ENCODE measurements around the gene RNF17. TPM values are rescaled to one million over a fixed set of nuclear protein-coding genes. Genes with fewer than 3 reads are reported as not detected.

Gene RNF17
- total and polyA plus RNA-seq, 2 donors (not counting 3 experiments of a cell fraction or from before 2014, with no cell fraction given), result 0.30 TPM; not detected in 1

DNA sequence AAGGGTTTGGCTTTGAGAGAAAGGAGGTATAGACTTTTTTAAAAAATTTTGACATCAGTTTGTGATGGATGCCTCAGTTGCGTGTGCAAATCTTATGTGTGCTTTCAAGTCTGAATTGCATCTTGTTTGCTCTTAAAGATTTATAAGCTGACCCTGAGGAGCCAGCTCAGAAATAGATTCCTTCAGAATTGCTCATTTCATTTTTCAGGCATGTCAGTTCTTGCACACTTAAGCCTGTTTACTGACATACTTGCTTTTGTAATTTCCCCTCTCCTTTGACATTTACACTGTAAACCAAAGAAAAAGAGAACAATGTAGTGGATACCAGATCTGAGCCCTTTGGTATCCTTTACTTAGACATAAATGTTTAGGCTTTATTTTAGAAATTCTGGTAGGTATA, 87.6 kb downstream of the RNF17 start:
- H3K4me3 ChIP-seq (replicated peaks in 1 of 3; ENCODE audit: insufficient read depth in 1 of 3, low read depth in 1 of 3, low read length in 3 of 3), result no peak overlapping the region
- H4K20me1 ChIP-seq (replicated peaks; ENCODE audit: control insufficient read depth, extremely low read depth, insufficient read depth, low read length), result no peaks in the 10 kb centered on the region
- peaks cover 0 to 6% of the 10 kb centered on the region in 2 experiments for H3K27me3 ChIP-seq (ENCODE audit: control insufficient read depth in 2 of 2, insufficient read depth in 2 of 2, low read length in 2 of 2)
- H3K9me3 ChIP-seq (replicated peaks; ENCODE audit: control insufficient read depth, insufficient read depth, low read length), result no peaks in the 10 kb centered on the region
- H3K79me2 ChIP-seq (ENCODE audit: control insufficient read depth, insufficient read depth, low read length), result no peaks in the 10 kb centered on the region
- H3K4me1 ChIP-seq (ENCODE audit: control insufficient read depth, extremely low read depth, insufficient read depth, low read length), result no peaks in the 10 kb centered on the region
- no peaks in the 10 kb centered on the region for H3K9me1 ChIP-seq (replicated peaks; ENCODE audit: control insufficient read depth, extremely low read depth, insufficient read depth, low read length)
- DNase-seq (ENCODE audit: low read depth, low spot score) (no peak), FAIRE-seq (no peak)
- intact Hi-C loops (cut with micrococcal nuclease), result no loop called here
- no peak overlapping the region for H3K27ac ChIP-seq (ENCODE audit: insufficient read depth, low read depth, low read length)
- no peaks in the 10 kb centered on the region for H3K36me3 ChIP-seq (ENCODE audit: control insufficient read depth in 2 of 2, extremely low read depth in 1 of 2, insufficient read depth in 2 of 2, low read length in 2 of 2)
- no peak overlapping the region for H2AFZ ChIP-seq (ENCODE audit: low read depth, low read length)
- ChIA-PET POLR2A (no interaction called here), CTCF (interaction anchor here (1.2 kb wide), 1 partner anchor 15 kb away, joined by 3 read pairs; no protein-coding TSS in a partner anchor)
- no peak overlapping the region for H3K4me2 ChIP-seq (ENCODE audit: insufficient read depth, low read length)
- dilution Hi-C loops (cut with MboI; ENCODE audit: extremely low pct_ligation_motif_present, low sequenced_read_pairs), result no loop called here
- TF ChIP-seq, protein P1, sequence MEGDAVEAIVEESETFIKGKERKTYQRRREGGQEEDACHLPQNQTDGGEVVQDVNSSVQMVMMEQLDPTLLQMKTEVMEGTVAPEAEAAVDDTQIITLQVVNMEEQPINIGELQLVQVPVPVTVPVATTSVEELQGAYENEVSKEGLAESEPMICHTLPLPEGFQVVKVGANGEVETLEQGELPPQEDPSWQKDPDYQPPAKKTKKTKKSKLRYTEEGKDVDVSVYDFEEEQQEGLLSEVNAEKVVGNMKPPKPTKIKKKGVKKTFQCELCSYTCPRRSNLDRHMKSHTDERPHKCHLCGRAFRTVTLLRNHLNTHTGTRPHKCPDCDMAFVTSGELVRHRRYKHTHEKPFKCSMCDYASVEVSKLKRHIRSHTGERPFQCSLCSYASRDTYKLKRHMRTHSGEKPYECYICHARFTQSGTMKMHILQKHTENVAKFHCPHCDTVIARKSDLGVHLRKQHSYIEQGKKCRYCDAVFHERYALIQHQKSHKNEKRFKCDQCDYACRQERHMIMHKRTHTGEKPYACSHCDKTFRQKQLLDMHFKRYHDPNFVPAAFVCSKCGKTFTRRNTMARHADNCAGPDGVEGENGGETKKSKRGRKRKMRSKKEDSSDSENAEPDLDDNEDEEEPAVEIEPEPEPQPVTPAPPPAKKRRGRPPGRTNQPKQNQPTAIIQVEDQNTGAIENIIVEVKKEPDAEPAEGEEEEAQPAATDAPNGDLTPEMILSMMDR (IDR thresholded peaks at IDR 0.05; ENCODE audit: extremely low read depth in 1 of 2, insufficient read depth in 1 of 2, low read depth in 1 of 2, low read length in 2 of 2), result no peak
- BruUV-seq (replicated peaks), result no TSS peak
- H3K9ac ChIP-seq (replicated peaks; ENCODE audit: extremely low read depth, insufficient read depth, low read length), result no peak overlapping the region

DNA sequence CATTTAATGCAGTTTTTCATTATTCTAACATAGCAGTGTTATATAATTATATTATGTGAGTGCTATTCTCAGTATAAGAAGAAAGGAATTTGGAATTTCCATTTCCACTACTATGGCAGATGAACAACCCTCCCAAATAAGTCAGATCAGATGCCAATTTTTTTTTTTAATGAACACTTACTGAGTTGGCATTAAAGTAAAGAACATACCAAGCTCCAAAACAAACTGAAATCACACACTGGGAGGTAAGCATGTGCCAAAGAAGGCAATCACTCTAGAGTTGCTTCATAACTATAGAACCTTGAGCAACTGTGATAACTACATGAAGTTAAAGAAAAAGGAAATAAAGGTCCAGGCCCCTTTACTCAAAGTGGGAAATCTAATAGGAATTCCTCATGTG, 90.3 kb downstream of the RNF17 start:
- Histone ChIP-seq H3K27ac (ENCODE audit: insufficient read depth, low read depth, low read length) (no peak overlapping the region), H3K79me2 (ENCODE audit: control insufficient read depth, insufficient read depth, low read length) (no peaks in the 10 kb centered on the region), H3K9me3 (replicated peaks; ENCODE audit: control insufficient read depth, insufficient read depth, low read length) (no peaks in the 10 kb centered on the region), H3K4me1 (ENCODE audit: control insufficient read depth, extremely low read depth, insufficient read depth, low read length) (no peaks in the 10 kb centered on the region), H3K36me3 (ENCODE audit: control insufficient read depth in 2 of 2, extremely low read depth in 1 of 2, insufficient read depth in 2 of 2, low read length in 2 of 2) (no peaks in the 10 kb centered on the region), H4K20me1 (replicated peaks; ENCODE audit: control insufficient read depth, extremely low read depth, insufficient read depth, low read length) (no peaks in the 10 kb centered on the region), H3K27me3 (ENCODE audit: control insufficient read depth in 2 of 2, insufficient read depth in 2 of 2, low read length in 2 of 2) (peaks cover 0 to 6% of the 10 kb centered on the region in 2 experiments), H3K4me3 (replicated peaks in 1 of 3; ENCODE audit: insufficient read depth in 1 of 3, low read depth in 1 of 3, low read length in 3 of 3) (no peak overlapping the region), H3K9ac (replicated peaks; ENCODE audit: extremely low read depth, insufficient read depth, low read length) (no peak overlapping the region), H3K4me2 (ENCODE audit: insufficient read depth, low read length) (no peak overlapping the region), H3K9me1 (replicated peaks; ENCODE audit: control insufficient read depth, extremely low read depth, insufficient read depth, low read length) (no peaks in the 10 kb centered on the region), H2AFZ (ENCODE audit: low read depth, low read length) (no peak overlapping the region)
- DNase-seq (ENCODE audit: low read depth, low spot score) (no peak), FAIRE-seq (no peak)
- TF ChIP-seq, protein P1 (IDR thresholded peaks at IDR 0.05; ENCODE audit: extremely low read depth in 1 of 2, insufficient read depth in 1 of 2, low read depth in 1 of 2, low read length in 2 of 2), result no peak
- TF ChIP-seq POLR2AphosphoS5 (IDR thresholded peaks at IDR 0.05; ENCODE audit: insufficient read depth, low read depth, low read length), result no peak
- CTCF ChIA-PET, result no interaction called here
- intact Hi-C loops (cut with micrococcal nuclease) (no loop called here), dilution Hi-C loops (cut with MboI; ENCODE audit: extremely low pct_ligation_motif_present, low sequenced_read_pairs) (no loop called here)
- no TSS peak for BruUV-seq (replicated peaks)
- POLR2A ChIA-PET, result no interaction called here

Data from endothelial cell of umbilical vein (primary cell).